OCI-LY7 (cell line): ENCODE data around the gene CDK5. TPM values are rescaled to one million over a fixed set of nuclear protein-coding genes. Genes with fewer than 3 reads are reported as not detected.

Experiments used
- BruUV-seq: library from RNA; stranded (reverse); fragments of 400-500 nt; replicated peaks from 2 replicates; lab custom pipeline; 2021; lab: Mats Ljungman, UMichigan
- CTCF ChIA-PET: fragments of 300-600 bp; sonication (Branson Sonifier 250); formaldehyde crosslinking; loops from one replicate; lab custom pipeline; 2022; ENCODE audit warnings: antibody characterized with exemption; ENCODE audit not compliant: unreplicated experiment; lab: Charles Lee
- POLR2A ChIA-PET: fragments of 300-600 bp; sonication (Branson Sonifier 250); formaldehyde crosslinking; loops from one replicate; lab custom pipeline; 2022; ENCODE audit warnings: antibody characterized with exemption; lab: Charles Lee
- DNase-seq: peaks from one replicate; pipeline ENCODE4 v3.0.0-alpha.2; 2015; ENCODE audit warnings: low spot score
- H2AFZ ChIP-seq: fragments of 200-600 bp; sonication (generic), shearing (Covaris generic); 2 replicates; pipeline ENCODE4 v1.6.1; 2014; ENCODE audit warnings: mild to moderate bottlenecking, antibody characterized with exemption, low read length, moderate library complexity
- H3K27ac ChIP-seq: fragments of 200-600 bp; sonication (generic); 2 replicates; pipeline ENCODE4 v1.5.1; 2014; ENCODE audit warnings: mixed run types, low read depth, mild to moderate bottlenecking, moderate library complexity, low read length, inconsistent platforms; ENCODE audit not compliant: poor library complexity, severe bottlenecking
- H3K36me3 ChIP-seq: fragments of 200-600 bp; sonication (generic); 2 replicates; pipeline ENCODE4 v1.6.1; 2014; ENCODE audit warnings: mild to moderate bottlenecking, antibody characterized with exemption, low read length, moderate library complexity, mixed read lengths; ENCODE audit not compliant: insufficient read depth
- H3K4me1 ChIP-seq: fragments of 200-600 bp; sonication (generic); 2 replicates; pipeline ENCODE4 v1.5.1; 2014; ENCODE audit warnings: mild to moderate bottlenecking, low read length; ENCODE audit not compliant: insufficient read depth, poor library complexity, severe bottlenecking
- H3K4me2 ChIP-seq: fragments of 200-600 bp; sonication (generic); 2 replicates; pipeline ENCODE4 v1.6.1; 2014; ENCODE audit warnings: mild to moderate bottlenecking, low read length
- H3K4me3 ChIP-seq: fragments of 200-600 bp; sonication (generic); 2 replicates; pipeline ENCODE4 v1.5.1; 2014; ENCODE audit warnings: mild to moderate bottlenecking, low read depth, low read length; ENCODE audit not compliant: poor library complexity, severe bottlenecking
- H3K79me2 ChIP-seq: fragments of 200-600 bp; sonication (generic); 2 replicates; pipeline ENCODE4 v1.6.1; 2016; ENCODE audit warnings: low read depth, mild to moderate bottlenecking, low read length, moderate library complexity, mixed read lengths; ENCODE audit not compliant: insufficient read depth
- H3K9me2 ChIP-seq: fragments of 200-600 bp; sonication (generic); 2 replicates; pipeline ENCODE4 v1.6.1; 2016; ENCODE audit warnings: mild to moderate bottlenecking, low read length, mixed read lengths; ENCODE audit not compliant: insufficient read depth
- H3K9me3 ChIP-seq: fragments of 200-600 bp; sonication (generic); 2 replicates; pipeline ENCODE4 v1.6.1; 2014; ENCODE audit warnings: mild to moderate bottlenecking, mixed run types, low read length, mixed read lengths
- H4K20me1 ChIP-seq: fragments of 200-600 bp; sonication (generic); 2 replicates; pipeline ENCODE4 v1.6.1; 2014; ENCODE audit warnings: mild to moderate bottlenecking, antibody characterized with exemption, low read length, moderate library complexity, mixed read lengths; ENCODE audit not compliant: insufficient read depth
- EZH2phosphoT487 ChIP-seq: fragments of 200-600 bp; sonication (generic); IDR thresholded peaks from 2 replicates; pipeline ENCODE4 v1.6.1; 2018; ENCODE audit warnings: low read depth, borderline replicate concordance, mild to moderate bottlenecking, mixed run types, antibody characterized with exemption, low read length, moderate library complexity, mixed read lengths
- intact Hi-C: fragments of 100-400 bp; cut with micrococcal nuclease; formaldehyde crosslinking; loops from one replicate; pipeline ENCODE4 v1.10.0; 2022; ENCODE audit not compliant: unreplicated experiment
- total RNA-seq, 2 experiments: library from RNA; depleted of rRNA in 1 of 2; stranded (reverse); fragments of >200 nt in 1 of 2; shearing (Covaris generic) in 1 of 2; gene quantifications; 2 replicates each; pipeline ENCODE4 v1.2.3, GENCODE V29; 2014 to 2022
- TF ChIP-seq, protein P1 (sequence below): fragments of 200-600 bp; sonication (generic); conservative IDR thresholded peaks from 2 replicates; pipeline ENCODE4 v1.5.1; 2014; ENCODE audit warnings: mild to moderate bottlenecking, antibody characterized with exemption, low read length, moderate library complexity, mixed read lengths

The CDK5 gene
- total RNA-seq, 2 experiments from 2014 or later = 23.7 to 30.9 TPM

- peaks cover 33% of the 10 kb centered on the region for H3K4me1 ChIP-seq
- peak within 1 kb of the TSS; percentile 87 for H2AFZ ChIP-seq
- H3K9me3 ChIP-seq = no peaks in the 10 kb centered on the region
- H3K4me2 ChIP-seq = peak within 1 kb of the TSS; percentile 98
- TF ChIP-seq EZH2phosphoT487 = no peak
- TF ChIP-seq, protein P1, sequence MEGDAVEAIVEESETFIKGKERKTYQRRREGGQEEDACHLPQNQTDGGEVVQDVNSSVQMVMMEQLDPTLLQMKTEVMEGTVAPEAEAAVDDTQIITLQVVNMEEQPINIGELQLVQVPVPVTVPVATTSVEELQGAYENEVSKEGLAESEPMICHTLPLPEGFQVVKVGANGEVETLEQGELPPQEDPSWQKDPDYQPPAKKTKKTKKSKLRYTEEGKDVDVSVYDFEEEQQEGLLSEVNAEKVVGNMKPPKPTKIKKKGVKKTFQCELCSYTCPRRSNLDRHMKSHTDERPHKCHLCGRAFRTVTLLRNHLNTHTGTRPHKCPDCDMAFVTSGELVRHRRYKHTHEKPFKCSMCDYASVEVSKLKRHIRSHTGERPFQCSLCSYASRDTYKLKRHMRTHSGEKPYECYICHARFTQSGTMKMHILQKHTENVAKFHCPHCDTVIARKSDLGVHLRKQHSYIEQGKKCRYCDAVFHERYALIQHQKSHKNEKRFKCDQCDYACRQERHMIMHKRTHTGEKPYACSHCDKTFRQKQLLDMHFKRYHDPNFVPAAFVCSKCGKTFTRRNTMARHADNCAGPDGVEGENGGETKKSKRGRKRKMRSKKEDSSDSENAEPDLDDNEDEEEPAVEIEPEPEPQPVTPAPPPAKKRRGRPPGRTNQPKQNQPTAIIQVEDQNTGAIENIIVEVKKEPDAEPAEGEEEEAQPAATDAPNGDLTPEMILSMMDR = peak; percentile 73
- intact Hi-C loops = loop anchor here (1.0 kb wide), 2 partner anchors 21 to 52 kb away; partner anchors contain the start of gene FASTK
- CTCF ChIA-PET = interaction anchor here (0.6 kb wide), 1 partner anchor 27 kb away, joined by 3 read pairs; no protein-coding TSS in a partner anchor
- peaks cover 14% of the 10 kb centered on the region; the same call in 1 of the 2 replicates for H3K79me2 ChIP-seq
- BruUV-seq = no TSS peak
- H3K36me3 ChIP-seq = peaks cover 11% of the 10 kb centered on the region
- POLR2A ChIA-PET = interaction anchor here (0.8 to 1.3 kb wide), 2 partner anchors 9 to 24 kb away, joined by 3 read pairs; partner anchors contain the start of gene TMUB1
- DNase-seq = peak; percentile 83
- no peaks in the 10 kb centered on the region for H3K9me2 ChIP-seq
- H3K4me3 ChIP-seq = peak within 1 kb of the TSS; percentile 98
- peak within 1 kb of the TSS; percentile 70 for H3K27ac ChIP-seq
- H4K20me1 ChIP-seq = no peaks in the 10 kb centered on the region
Observed at GRCh38 chr7:151059367-151060112, 1.8 kb upstream of the CDK5 start, which contains the start of gene SLC4A2. Gene SLC4A2 (plus strand): TSS chr7:151059589. CDS start chr7:151061988, 2,399 bp downstream.

DNA sequence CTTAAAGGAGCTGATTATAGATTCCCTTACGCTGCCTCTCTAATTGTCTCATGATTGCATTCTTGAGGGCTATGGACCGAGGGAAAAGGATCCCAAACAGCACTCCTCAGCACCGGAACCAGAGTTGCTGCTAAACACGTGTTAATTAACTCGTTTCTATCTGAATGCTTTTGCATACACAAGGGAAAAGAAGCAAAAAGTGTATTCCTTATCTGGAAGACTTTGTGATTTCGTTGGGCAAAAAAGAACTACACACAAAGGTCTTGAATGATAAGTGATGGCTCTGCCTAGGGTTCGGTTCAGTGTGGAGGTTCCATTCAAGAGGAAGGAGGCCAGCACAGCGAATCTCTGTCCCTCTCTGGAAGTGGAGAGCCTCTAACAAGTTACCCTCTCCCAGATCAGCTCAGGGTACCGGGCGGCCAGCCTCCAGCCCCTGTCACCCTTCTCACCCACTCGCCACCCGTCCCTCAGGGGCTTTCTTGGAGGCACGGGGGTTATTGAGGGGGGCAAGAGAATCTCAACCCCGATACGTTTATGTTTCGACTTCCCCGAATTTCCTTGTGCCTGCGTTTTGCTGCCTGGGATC is 1.2 kb upstream of the CDK5 start:
- H3K9me2 ChIP-seq = no peaks in the 10 kb centered on the region
- H2AFZ ChIP-seq = peak overlapping the region; percentile 87
- BruUV-seq = TSS peak; percentile 65
- no peaks in the 10 kb centered on the region for H3K9me3 ChIP-seq
- H3K27ac ChIP-seq = peak overlapping the region; percentile 70
- peaks cover 33% of the 10 kb centered on the region for H3K4me1 ChIP-seq
- intact Hi-C loops = loop anchor here (1.0 kb wide), 3 partner anchors 21 to 52 kb away; partner anchors contain the start of genes ABCB8 and FASTK
- no peaks in the 10 kb centered on the region for H4K20me1 ChIP-seq
- ChIA-PET POLR2A (interaction anchor here (0.8 to 1.3 kb wide), 4 partner anchors 9 to 31 kb away, joined by 3 read pairs; partner anchors contain the start of genes ABCB8 and TMUB1), CTCF (no interaction called here)
- DNase-seq = peak; percentile 41
- peaks cover 14% of the 10 kb centered on the region; the same call in 1 of the 2 replicates for H3K79me2 ChIP-seq
- peak overlapping the region; percentile 98 for H3K4me2 ChIP-seq
- H3K4me3 ChIP-seq = peak overlapping the region; percentile 98
- H3K36me3 ChIP-seq = peaks cover 8% of the 10 kb centered on the region
- no peak for TF ChIP-seq EZH2phosphoT487
- TF ChIP-seq, protein P1 = no peak
